Astrocyte (in vitro differentiated cells and primary cell): ENCODE data around the gene ANO3.

Experiments used
- EZH2 ChIP-seq: IDR thresholded peaks from 2 replicates; pipeline ENCODE4 v1.6.1; 2012; ENCODE audit warnings: mild to moderate bottlenecking, low read length, inconsistent platforms; ENCODE audit not compliant: insufficient read depth
- TF ChIP-seq, protein P1 (sequence below): IDR thresholded peaks from 2 replicates; pipeline ENCODE4 v1.5.1; 2011; ENCODE audit warnings: low read depth, mild to moderate bottlenecking, inconsistent platforms, low read length, moderate library complexity; ENCODE audit not compliant: insufficient read depth

DNA sequence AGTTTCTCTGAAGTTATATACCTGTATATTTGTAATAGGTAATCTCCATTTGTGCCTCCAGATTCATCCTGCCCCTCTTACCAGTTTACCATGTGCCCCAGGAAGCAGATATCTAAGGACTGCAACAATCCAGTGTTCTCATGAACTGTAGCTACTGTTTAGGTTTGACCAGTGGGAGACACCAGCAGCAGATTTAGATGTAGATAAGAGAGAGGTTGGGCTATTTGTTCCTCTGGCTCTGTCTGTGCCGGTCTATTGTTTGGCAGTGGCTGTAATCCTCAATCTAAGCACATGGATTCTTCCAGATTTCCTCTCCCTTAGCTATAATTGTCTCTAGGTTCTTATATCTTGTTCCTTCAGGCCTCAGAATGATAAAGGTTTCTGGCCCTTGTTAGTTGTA, 88.4 kb downstream of the ANO3 start:
- TF ChIP-seq, protein P1, sequence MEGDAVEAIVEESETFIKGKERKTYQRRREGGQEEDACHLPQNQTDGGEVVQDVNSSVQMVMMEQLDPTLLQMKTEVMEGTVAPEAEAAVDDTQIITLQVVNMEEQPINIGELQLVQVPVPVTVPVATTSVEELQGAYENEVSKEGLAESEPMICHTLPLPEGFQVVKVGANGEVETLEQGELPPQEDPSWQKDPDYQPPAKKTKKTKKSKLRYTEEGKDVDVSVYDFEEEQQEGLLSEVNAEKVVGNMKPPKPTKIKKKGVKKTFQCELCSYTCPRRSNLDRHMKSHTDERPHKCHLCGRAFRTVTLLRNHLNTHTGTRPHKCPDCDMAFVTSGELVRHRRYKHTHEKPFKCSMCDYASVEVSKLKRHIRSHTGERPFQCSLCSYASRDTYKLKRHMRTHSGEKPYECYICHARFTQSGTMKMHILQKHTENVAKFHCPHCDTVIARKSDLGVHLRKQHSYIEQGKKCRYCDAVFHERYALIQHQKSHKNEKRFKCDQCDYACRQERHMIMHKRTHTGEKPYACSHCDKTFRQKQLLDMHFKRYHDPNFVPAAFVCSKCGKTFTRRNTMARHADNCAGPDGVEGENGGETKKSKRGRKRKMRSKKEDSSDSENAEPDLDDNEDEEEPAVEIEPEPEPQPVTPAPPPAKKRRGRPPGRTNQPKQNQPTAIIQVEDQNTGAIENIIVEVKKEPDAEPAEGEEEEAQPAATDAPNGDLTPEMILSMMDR = no peak
- no peak for TF ChIP-seq EZH2
